IMR-90 (cell line): Measurements from ENCODE around the gene C5AR2. TPM values are rescaled to one million over a fixed set of nuclear protein-coding genes. Genes with fewer than 3 reads are reported as not detected.
"Not testable (repeated sequence)": the region's sequence is repeated elsewhere in the genome, so short reads cannot be mapped to it uniquely, and the experiment has no call there.

Experiments
- ATAC-seq: fragments of 200-7000 bp; cut with Tn5 transposase; 2 replicates; pipeline ENCODE4 v1.9.1; 2020; ENCODE audit warnings: low read depth, mild to moderate bottlenecking, moderate library complexity
- BruUV-seq: library from RNA; stranded (reverse); fragments of 400-500 nt; replicated peaks from 2 replicates; lab custom pipeline; 2021; lab: Mats Ljungman, UMichigan
- CTCF ChIA-PET: fragments of 300-600 bp; formaldehyde crosslinking; extraction: SDS; loops from one replicate; lab custom pipeline; 2021; ENCODE audit warnings: antibody characterized with exemption; lab: Yijun Ruan, JAX
- POLR2A ChIA-PET: fragments of 300-600 bp; sonication (Branson Sonifier 250); formaldehyde crosslinking; loops from one replicate; lab custom pipeline; 2022; ENCODE audit warnings: antibody characterized with exemption; ENCODE audit not compliant: unreplicated experiment; lab: Charles Lee
- DNase-seq: peaks from one replicate; pipeline ENCODE4 v3.0.0; 2013
- H2AFZ ChIP-seq: replicated peaks from 2 replicates; pipeline ENCODE3; 2013; ENCODE audit warnings: low read length, mild to moderate bottlenecking; ENCODE audit not compliant: poor library complexity
- H2AK5ac ChIP-seq: 2 replicates; pipeline ENCODE4 v1.6.1; 2013; ENCODE audit warnings: low read depth, low read length, inconsistent platforms
- H2AK9ac ChIP-seq: replicated peaks from 2 replicates; pipeline ENCODE3; 2013; ENCODE audit warnings: mild to moderate bottlenecking, low read depth, low read length, moderate library complexity; ENCODE audit not compliant: poor library complexity
- H2BK120ac ChIP-seq: 2 replicates; pipeline ENCODE4 v1.6.1; 2013; ENCODE audit warnings: low read depth, low read length, inconsistent platforms
- H2BK15ac ChIP-seq: 3 replicates; pipeline ENCODE4 v1.6.1; 2013; ENCODE audit warnings: low read depth, low read length, inconsistent platforms
- H2BK20ac ChIP-seq: 2 replicates; pipeline ENCODE4 v1.6.1; 2013; ENCODE audit warnings: low read depth, mild to moderate bottlenecking, inconsistent platforms, low read length, moderate library complexity
- H2BK5ac ChIP-seq: 2 replicates; pipeline ENCODE4 v1.6.1; 2013; ENCODE audit warnings: mild to moderate bottlenecking, low read depth, low read length, inconsistent platforms; ENCODE audit not compliant: poor library complexity, severe bottlenecking
- H3K14ac ChIP-seq: replicated peaks from 2 replicates; pipeline ENCODE4 v1.6.1; 2013; ENCODE audit warnings: low read depth, low read length, inconsistent platforms
- H3K18ac ChIP-seq: 2 replicates; pipeline ENCODE4 v1.6.1; 2013; ENCODE audit warnings: low read depth, low read length, control low read depth
- H3K23ac ChIP-seq: 2 replicates; pipeline ENCODE4 v1.6.1; 2013; ENCODE audit warnings: low read depth, low read length, inconsistent platforms
- H3K27ac ChIP-seq: 2 replicates; pipeline ENCODE4 v1.5.1; 2013; ENCODE audit warnings: mild to moderate bottlenecking, control low read depth, low read length; ENCODE audit not compliant: insufficient read depth
- H3K27me3 ChIP-seq: 2 replicates; pipeline ENCODE4 v1.6.1; 2013; ENCODE audit warnings: low read length; ENCODE audit not compliant: control insufficient read depth, insufficient read depth
- H3K36me3 ChIP-seq: 2 replicates; pipeline ENCODE4 v1.6.1; 2013; ENCODE audit warnings: low read length, mixed read lengths; ENCODE audit not compliant: control insufficient read depth, insufficient read depth
- H3K4ac ChIP-seq: 2 replicates; pipeline ENCODE4 v1.6.1; 2013; ENCODE audit warnings: low read depth, low read length, inconsistent platforms
- H3K4me1 ChIP-seq: 2 replicates; pipeline ENCODE4 v1.6.1; 2013; ENCODE audit warnings: low read length, mixed read lengths; ENCODE audit not compliant: control insufficient read depth, insufficient read depth
- H3K4me2 ChIP-seq: 2 replicates; pipeline ENCODE4 v1.6.1; 2013; ENCODE audit warnings: low read depth, mild to moderate bottlenecking, control low read depth, low read length, moderate library complexity
- H3K4me3 ChIP-seq: 2 replicates; pipeline ENCODE4 v1.5.1; 2013; ENCODE audit warnings: low read depth, mild to moderate bottlenecking, control low read depth, low read length, moderate library complexity; ENCODE audit not compliant: insufficient read depth
- H3K56ac ChIP-seq: 2 replicates; pipeline ENCODE4 v1.6.1; 2013; ENCODE audit warnings: low read length, inconsistent platforms; ENCODE audit not compliant: insufficient read depth; ENCODE audit errors: extremely low read depth
- H3K79me1 ChIP-seq, 2 experiments: 2 replicates each; pipeline ENCODE4 v1.6.1; 2013; ENCODE audit warnings: low read length in 2 of 2, inconsistent platforms in 1 of 2, low read depth in 1 of 2
- H3K9ac ChIP-seq: 2 replicates; pipeline ENCODE4 v1.6.1; 2013; ENCODE audit warnings: low read depth, low read length, control low read depth
- H3K9me1 ChIP-seq: 2 replicates; pipeline ENCODE4 v1.6.1; 2013; ENCODE audit warnings: low read length, inconsistent platforms; ENCODE audit not compliant: insufficient read depth
- H3K9me3 ChIP-seq: 2 replicates; pipeline ENCODE4 v1.6.1; 2013; ENCODE audit warnings: low read length; ENCODE audit not compliant: control insufficient read depth, insufficient read depth
- H4K20me1 ChIP-seq: 2 replicates; pipeline ENCODE4 v1.6.1; 2013; ENCODE audit warnings: low read length, inconsistent platforms; ENCODE audit not compliant: insufficient read depth
- H4K5ac ChIP-seq: 2 replicates; pipeline ENCODE4 v1.6.1; 2013; ENCODE audit warnings: mild to moderate bottlenecking, low read depth, low read length, control low read depth
- H4K8ac ChIP-seq, 2 experiments: 2 replicates each; pipeline ENCODE4 v1.6.1; 2013; ENCODE audit warnings: low read depth in 2 of 2, low read length in 2 of 2, control low read depth in 1 of 2, inconsistent platforms in 1 of 2
- H4K91ac ChIP-seq: 2 replicates; pipeline ENCODE4 v1.6.1; 2013; ENCODE audit warnings: low read depth, low read length, inconsistent platforms; ENCODE audit not compliant: insufficient read depth
- WGBS, 2 experiments: methylation state at CpG; one replicate each; pipeline versions ENCODE4 v1.1.5 to v1.1.7; 2013; ENCODE audit warnings: missing lambda C conversion rate in 2 of 2; ENCODE audit not compliant: insufficient read length in 1 of 2; ENCODE audit errors: extremely low coverage in 2 of 2; 5-methylcytosine and 5-hydroxymethylcytosine counted together
- dilution Hi-C: fragments of 300-500 bp; cut with HindIII; formaldehyde crosslinking; loops from one replicate; pipeline ENCODE4 v1.14.3; 2018; ENCODE audit warnings: low sequenced_read_pairs; ENCODE audit not compliant: unreplicated experiment
- in situ Hi-C: fragments of 300-500 bp; cut with MboI; formaldehyde crosslinking; loops from 3 replicates; pipeline ENCODE4 v1.14.3; 2019; ENCODE audit warnings: low sequenced_read_pairs, inconsistent platforms, mixed read lengths
- intact Hi-C: fragments of 100-400 bp; cut with micrococcal nuclease; formaldehyde crosslinking; loops from 2 replicates; pipeline ENCODE4 v1.10.0; 2022
- polyA plus RNA-seq, 3 experiments: library from polyadenylated mRNA; depleted of rRNA; stranded (reverse); fragments of >200 nt; gene quantifications; 2 replicates each; pipeline ENCODE4 v1.2.3, GENCODE V29; 2012; ENCODE audit warnings: low replicate concordance in 1 of 3
- total RNA-seq: library from RNA; depleted of rRNA; stranded (reverse); fragments of >200 nt; gene quantifications from 2 replicates; pipeline ENCODE4 v1.2.3, GENCODE V29; 2012

C5AR2 gene
- total and polyA plus RNA-seq, 2 of the 4 experiments (the other 2 are of a cell fraction): not detected

GRCh38 chr19:47346024-47346423 is 14.0 kb downstream of the C5AR2 start:
- H3K36me3 ChIP-seq, H2BK15ac ChIP-seq, H3K4ac ChIP-seq, dilution Hi-C loops, H3K27me3 ChIP-seq, H3K9me3 ChIP-seq, H3K4me3 ChIP-seq, H3K56ac ChIP-seq, H4K91ac ChIP-seq, H2BK120ac ChIP-seq, H3K23ac ChIP-seq, H2AK9ac ChIP-seq, H3K18ac ChIP-seq, POLR2A ChIA-PET, BruUV-seq, CTCF ChIA-PET, H2BK20ac ChIP-seq, H4K20me1 ChIP-seq, H3K27ac ChIP-seq, H3K4me1 ChIP-seq, H2AK5ac ChIP-seq, ATAC-seq, H4K8ac ChIP-seq, H4K5ac ChIP-seq, H3K9me1 ChIP-seq, in situ Hi-C loops, H2AFZ ChIP-seq, H3K9ac ChIP-seq, H3K4me2 ChIP-seq, DNase-seq, H3K14ac ChIP-seq, H2BK5ac ChIP-seq: not testable (repeated sequence)
- 75% methylated on average over 3 of the region's 6 CpGs; no CpG with 5 or more reads in 1 of the 2 experiments for WGBS, 2 experiments
- intact Hi-C loops: loop anchor here (5.0 kb wide), 1 partner anchor 39 kb away; the partner anchor contains the start of gene C5AR1
- H3K79me1 ChIP-seq: peaks cover 14 to 17% of the 10 kb centered on the region in 2 experiments; a peak in 3 of 4 replicates
